Omental fat pad (tissue), 4 donors: ENCODE results near the gene INHA. TPM values are rescaled to one million over a fixed set of nuclear protein-coding genes. Genes with fewer than 3 reads are reported as not detected.
A peak's percentile ranks its signal among the peaks of the same experiment; 100 is the strongest.

Experiments used
- ATAC-seq: fragments of 150-250 bp; one replicate; pipeline ENCODE4 v1.9.1; 2016; ENCODE audit warnings: mild to moderate bottlenecking, moderate library complexity; ENCODE audit not compliant: low FRiP score
- DNase-seq: peaks from one replicate; pipeline ENCODE4 v3.0.0-alpha.2; 2019; ENCODE audit warnings: low spot score
- CTCF ChIP-seq, 3 donors: fragments of 450-650 bp; IDR thresholded peaks; one replicate each; pipeline ENCODE4 v1.5.1; 2016 to 2017; ENCODE audit warnings: antibody characterized with exemption in 3 of 3, mild to moderate bottlenecking in 3 of 3, moderate library complexity in 2 of 3
- total RNA-seq, 4 donors: library from RNA; depleted of rRNA; stranded (reverse); fragments of >200 nt; gene quantifications; one replicate each; pipeline ENCODE4 v1.1.0, GENCODE V29; 2016

Gene INHA
- total RNA-seq, 4 donors from 2014 or later, result 0.88 to 1.1 TPM; not detected in 2

- ATAC-seq (no peak), DNase-seq (no peak)
- no peak for TF ChIP-seq CTCF (IDR thresholded peaks at IDR 0.05)
Observed at GRCh38 chr2:219593154-219593553, 21.0 kb downstream of the INHA start.

- DNase-seq (no peak), ATAC-seq (no peak)
- TF ChIP-seq CTCF (IDR thresholded peaks at IDR 0.05), result no peak
Observed at GRCh38 chr2:219595256-219595655, 23.1 kb downstream of the INHA start.

GRCh38 chr2:219596954-219597551 lies 24.9 kb downstream of the INHA start:
- no peak for DNase-seq
- no peak for TF ChIP-seq CTCF (IDR thresholded peaks at IDR 0.05)
- ATAC-seq, result no peak

- ATAC-seq (peak; percentile 96), DNase-seq (peak; percentile 97)
- no peak for TF ChIP-seq CTCF (IDR thresholded peaks at IDR 0.05)
Observed at GRCh38 chr2:219597552-219598307, 25.6 kb downstream of the INHA start, which contains the start of gene STK11IP. Gene STK11IP (plus strand): TSS chr2:219597857. CDS start chr2:219598120, 263 bp downstream.

- TF ChIP-seq CTCF (IDR thresholded peaks at IDR 0.05), result no peak
- DNase-seq, result no peak
- ATAC-seq, result no peak
Observed at GRCh38 chr2:219598308-219599078, 26.4 kb downstream of the INHA start.

GRCh38 chr2:219603771-219604170 lies 31.7 kb downstream of the INHA start:
- TF ChIP-seq CTCF (IDR thresholded peaks at IDR 0.05), result no peak
- DNase-seq (no peak), ATAC-seq (no peak)
